Measurements from ENCODE around the gene LRRC19. TPM values are rescaled to one million over a fixed set of nuclear protein-coding genes. Genes with fewer than 3 reads are reported as not detected.

The LRRC19 gene
- total RNA-seq, 4 donors from 2014 or later: 6.6 to 102 (median 54.4) TPM

DNA sequence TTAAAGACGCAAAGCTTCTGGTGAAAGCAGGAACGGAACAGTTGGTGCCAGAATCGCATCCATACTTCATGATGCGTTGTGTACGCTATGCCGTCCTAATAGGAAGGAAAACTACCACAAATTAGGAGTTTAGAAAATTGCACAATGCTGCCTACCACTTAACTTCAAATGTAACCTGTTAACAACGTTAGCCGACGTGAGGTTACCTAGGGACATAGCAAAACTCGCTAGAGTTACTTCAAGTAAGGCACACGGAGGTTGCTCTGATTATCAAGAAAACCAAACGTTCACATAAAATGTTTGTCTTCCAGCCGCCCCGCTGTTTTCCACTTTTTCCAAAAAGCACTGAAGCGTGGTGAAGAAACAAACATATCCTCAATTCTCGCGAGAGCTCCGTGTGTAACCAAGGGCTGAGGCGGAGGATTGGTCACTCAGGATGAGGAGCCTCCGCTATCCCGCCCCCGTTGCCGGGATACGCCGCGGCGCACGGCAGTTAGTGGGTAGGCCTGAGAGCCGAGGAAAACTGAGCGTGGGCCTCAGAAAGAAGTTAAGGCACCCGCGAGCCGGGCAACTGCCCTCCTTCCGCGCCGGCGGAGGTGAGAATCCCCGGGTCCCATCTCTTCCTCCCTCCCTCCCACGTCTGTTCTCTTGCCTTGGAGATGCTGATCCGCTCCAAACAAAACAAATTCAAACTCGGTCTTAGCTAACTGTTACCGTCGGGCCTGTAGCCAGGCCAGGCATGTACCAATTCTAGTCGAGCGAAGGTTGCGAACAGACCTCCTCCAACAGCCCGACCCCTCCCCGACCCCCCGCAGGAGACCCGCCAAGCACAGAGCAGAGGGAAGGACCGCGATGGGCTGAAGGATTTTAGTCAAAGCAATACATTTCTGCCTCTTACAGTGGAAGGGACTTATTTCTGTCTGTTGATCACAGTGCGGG is 49.3 kb downstream of the LRRC19 start, which contains the start of gene IFT74:
IFT74 (plus strand) TSS at position 492 of the 939 bp plus-strand sequence. CDS start 5,556 bp downstream, outside the sequence.
- Histone ChIP-seq H3K36me3 (no peaks in the 10 kb centered on the region), H3K4me3 (peak within 1 kb of the TSS; percentile 50 to 71 (median 60)), H3K9me3 (no peaks in the 10 kb centered on the region), H3K27me3 (no peaks in the 10 kb centered on the region), H3K4me1 (peaks cover 0 to 5% (median 0%) of the 10 kb centered on the region in 4 donors), H3K27ac (peak within 1 kb of the TSS; percentile 75 to 87 (median 78))
- DNase-seq: peak; percentile 95 to 99 (median 97)
- TF ChIP-seq, protein P1, sequence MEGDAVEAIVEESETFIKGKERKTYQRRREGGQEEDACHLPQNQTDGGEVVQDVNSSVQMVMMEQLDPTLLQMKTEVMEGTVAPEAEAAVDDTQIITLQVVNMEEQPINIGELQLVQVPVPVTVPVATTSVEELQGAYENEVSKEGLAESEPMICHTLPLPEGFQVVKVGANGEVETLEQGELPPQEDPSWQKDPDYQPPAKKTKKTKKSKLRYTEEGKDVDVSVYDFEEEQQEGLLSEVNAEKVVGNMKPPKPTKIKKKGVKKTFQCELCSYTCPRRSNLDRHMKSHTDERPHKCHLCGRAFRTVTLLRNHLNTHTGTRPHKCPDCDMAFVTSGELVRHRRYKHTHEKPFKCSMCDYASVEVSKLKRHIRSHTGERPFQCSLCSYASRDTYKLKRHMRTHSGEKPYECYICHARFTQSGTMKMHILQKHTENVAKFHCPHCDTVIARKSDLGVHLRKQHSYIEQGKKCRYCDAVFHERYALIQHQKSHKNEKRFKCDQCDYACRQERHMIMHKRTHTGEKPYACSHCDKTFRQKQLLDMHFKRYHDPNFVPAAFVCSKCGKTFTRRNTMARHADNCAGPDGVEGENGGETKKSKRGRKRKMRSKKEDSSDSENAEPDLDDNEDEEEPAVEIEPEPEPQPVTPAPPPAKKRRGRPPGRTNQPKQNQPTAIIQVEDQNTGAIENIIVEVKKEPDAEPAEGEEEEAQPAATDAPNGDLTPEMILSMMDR (IDR thresholded peaks at IDR 0.05): peak in 1 of 6 experiments; percentile 13
- TF ChIP-seq POLR2A (IDR thresholded peaks at IDR 0.05): peak in 1 of 2 donors; percentile 35

DNA sequence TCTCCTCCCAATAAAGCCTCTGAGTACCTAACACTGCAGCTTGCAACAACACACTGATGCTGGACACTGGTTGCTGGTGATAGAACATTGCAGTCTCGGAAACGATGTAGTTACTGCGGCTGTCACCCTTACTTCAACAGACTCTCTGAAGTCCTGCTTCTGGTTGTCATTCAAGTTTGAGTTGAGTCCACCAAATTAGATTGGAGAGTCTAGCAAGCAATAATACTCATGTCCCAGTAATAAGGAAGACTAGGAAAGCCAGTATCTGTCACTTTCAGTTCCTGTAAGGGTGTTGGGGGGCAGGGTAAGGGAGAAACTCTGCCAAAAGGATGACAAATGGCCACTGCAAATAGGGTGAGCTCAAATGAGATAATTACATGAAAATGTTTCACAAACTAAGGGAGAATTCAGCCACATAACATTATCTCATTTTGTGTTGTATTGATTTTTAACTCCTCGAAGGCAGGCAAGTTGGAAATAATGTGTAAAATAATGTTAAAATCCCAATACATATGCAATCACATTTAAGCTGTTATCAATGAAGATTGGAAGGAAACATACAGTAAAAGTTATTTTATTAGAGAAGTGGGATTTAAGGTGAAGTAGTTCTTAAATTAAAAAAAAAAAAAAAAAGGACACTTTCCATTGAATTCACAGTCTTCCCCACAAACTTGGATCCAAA is 50.1 kb downstream of the LRRC19 start:
- Histone ChIP-seq H3K9me3 (no peaks in the 10 kb centered on the region), H3K27ac (peak overlapping the region; percentile 22 to 87 (median 78)), H3K36me3 (no peaks in the 10 kb centered on the region), H3K4me3 (peak overlapping the region; percentile 50 to 71 (median 60)), H3K4me1 (peaks cover 0 to 5% (median 0%) of the 10 kb centered on the region in 4 donors), H3K27me3 (no peaks in the 10 kb centered on the region)
- TF ChIP-seq, protein P1 (IDR thresholded peaks at IDR 0.05): no peak
- TF ChIP-seq POLR2A (IDR thresholded peaks at IDR 0.05): no peak
- DNase-seq: no peak

DNA sequence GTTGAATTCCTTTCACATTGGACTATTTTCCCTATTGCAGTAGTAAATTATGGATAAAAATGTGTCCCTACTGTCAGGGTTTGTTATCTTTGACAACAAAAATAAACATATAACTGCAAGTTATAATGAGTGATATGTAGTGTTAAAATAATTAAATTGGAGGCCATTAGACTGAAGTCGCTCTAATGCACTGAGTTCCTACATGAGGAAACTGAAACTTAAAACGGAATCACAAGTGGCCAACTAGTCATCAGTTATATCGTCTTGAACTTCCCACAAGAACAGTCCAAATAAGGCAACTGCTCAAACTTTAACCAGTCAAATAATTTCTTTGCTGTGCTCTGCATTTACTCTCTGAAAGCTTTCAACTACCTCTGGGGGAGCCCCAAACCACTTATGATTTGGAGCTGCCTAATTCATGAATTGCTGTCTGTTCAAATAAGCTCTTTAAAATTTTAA is 51.4 kb downstream of the LRRC19 start:
- H3K4me1 ChIP-seq: peaks cover 0 to 5% (median 0%) of the 10 kb centered on the region in 4 donors
- TF ChIP-seq, protein P1 (IDR thresholded peaks at IDR 0.05): no peak
- TF ChIP-seq POLR2A (IDR thresholded peaks at IDR 0.05): no peak
- no peak for DNase-seq
- peak overlapping the region in 1 of 4 donors; percentile 0 for H3K27ac ChIP-seq
- no peaks in the 10 kb centered on the region for H3K27me3 ChIP-seq
- H3K9me3 ChIP-seq: no peaks in the 10 kb centered on the region
- H3K4me3 ChIP-seq: no peak overlapping the region
- no peaks in the 10 kb centered on the region for H3K36me3 ChIP-seq

DNA sequence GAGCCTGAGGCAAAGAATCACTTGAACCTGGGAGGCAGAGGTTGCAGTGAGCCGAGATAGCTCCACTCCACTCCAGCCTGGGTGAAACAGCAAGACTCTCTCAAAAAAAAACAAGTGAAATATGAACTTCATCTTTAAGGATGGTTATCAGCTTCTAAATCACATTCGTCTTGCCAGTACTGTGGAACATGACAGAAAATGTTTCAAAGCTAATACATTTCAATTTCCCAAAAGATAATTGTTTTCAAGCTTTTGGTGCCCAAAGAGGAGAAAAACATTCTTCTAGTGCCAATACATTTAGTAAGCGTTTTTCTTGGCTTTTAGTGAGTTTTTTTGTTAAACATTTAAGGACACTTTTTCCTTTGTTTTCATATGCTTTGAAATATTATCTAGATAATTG is 53.7 kb downstream of the LRRC19 start:
- TF ChIP-seq POLR2A (IDR thresholded peaks at IDR 0.05): no peak
- TF ChIP-seq, protein P1 (IDR thresholded peaks at IDR 0.05): no peak

DNA sequence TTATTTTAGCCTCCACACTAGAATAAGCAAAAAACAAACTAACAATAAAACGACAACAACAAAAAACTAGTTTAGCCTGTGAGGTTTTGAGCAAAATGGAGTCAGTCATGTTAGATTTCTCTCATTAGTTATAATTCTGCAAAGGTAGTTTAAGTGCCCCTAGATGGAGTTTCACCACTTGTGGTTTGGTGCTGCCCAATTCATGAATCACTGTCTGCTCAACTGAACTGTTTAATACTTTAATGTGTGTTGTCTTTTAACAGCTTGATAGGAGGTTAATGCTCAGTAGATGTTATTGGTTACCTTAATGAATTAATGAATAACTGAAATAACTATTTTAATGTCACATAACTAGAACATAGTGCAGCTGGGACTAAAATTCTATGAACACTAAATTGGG is 55.0 kb downstream of the LRRC19 start:
- Histone ChIP-seq H3K27ac (no peak overlapping the region), H3K27me3 (no peaks in the 10 kb centered on the region), H3K9me3 (no peaks in the 10 kb centered on the region), H3K36me3 (no peaks in the 10 kb centered on the region), H3K4me3 (no peak overlapping the region), H3K4me1 (peaks cover 0 to 14% (median 6%) of the 10 kb centered on the region in 4 donors)
- DNase-seq: no peak
- TF ChIP-seq, protein P1 (IDR thresholded peaks at IDR 0.05): no peak
- no peak for TF ChIP-seq POLR2A (IDR thresholded peaks at IDR 0.05)

More for the DNA sequence above, 53.7 kb downstream of the LRRC19 start:
- Histone ChIP-seq H3K4me1 (peaks cover 0 to 6% (median 3%) of the 10 kb centered on the region in 4 donors), H3K36me3 (no peaks in the 10 kb centered on the region), H3K9me3 (no peaks in the 10 kb centered on the region), H3K4me3 (no peak overlapping the region), H3K27me3 (no peaks in the 10 kb centered on the region), H3K27ac (no peak overlapping the region)
- no peak for DNase-seq
